K562 (cell line): ENCODE measurements around the gene SCAMP5. TPM values are rescaled to one million over a fixed set of nuclear protein-coding genes. Genes with fewer than 3 reads are reported as not detected.

ENCODE experiments used
- ATAC-seq: fragments of 200-7000 bp; cut with Tn5 transposase; 3 replicates; pipeline ENCODE4 v1.9.1; 2020; ENCODE audit warnings: moderate library complexity
- BruUV-seq: library from RNA; stranded (reverse); fragments of 400-500 nt; replicated peaks from 2 replicates; lab custom pipeline; 2021; lab: Mats Ljungman, UMichigan
- CTCF ChIA-PET: fragments of 300-600 bp; formaldehyde crosslinking; extraction: SDS; loops from one replicate; lab custom pipeline; 2021; ENCODE audit warnings: low intra/inter-chr PET ratio; lab: Yijun Ruan, JAX
- POLR2A ChIA-PET: fragments of 300-600, 350-650 bp; sonication (Branson Sonifier 250); formaldehyde crosslinking; extraction: SDS; loops from one replicate; lab custom pipeline; 2021; ENCODE audit warnings: antibody characterized with exemption, inconsistent platforms; lab: Yijun Ruan, JAX
- DNase-seq, 4 experiments: peaks; one replicate each; pipeline versions ENCODE4 v3.0.0 to v3.0.0-alpha.2; 2011 to 2018; ENCODE audit warnings: low spot score in 3 of 4, mixed read lengths in 3 of 4; ENCODE audit errors: extremely low read depth in 1 of 4
- FAIRE-seq: peaks from 2 replicates; lab custom pipeline; 2011; peaks lifted over from hg19 to GRCh38; lab: Jason Lieb, UNC
- H2AFZ ChIP-seq: 2 replicates; pipeline ENCODE4 v1.6.0; 2011; ENCODE audit warnings: low read depth, low read length, control low read depth, inconsistent platforms
- H3K27ac ChIP-seq: fragments of 200-600 bp; 3 replicates; pipeline ENCODE4 v1.8.0; 2011; ENCODE audit warnings: low read depth, mild to moderate bottlenecking, control low read depth, inconsistent platforms, low read length, moderate library complexity, mixed read lengths; ENCODE audit errors: extremely low read depth
- H3K27me3 ChIP-seq, 2 experiments: fragments of 300-600 bp in 1 of 2; 2 replicates in 1 of 2; 3 replicates in 1 of 2; pipeline versions ENCODE4 v1.6.0 to v1.8.0; 2011; ENCODE audit warnings: inconsistent platforms in 2 of 2, low read length in 2 of 2, mild to moderate bottlenecking in 1 of 2, mixed read lengths in 1 of 2, moderate library complexity in 1 of 2; ENCODE audit not compliant: control insufficient read depth in 2 of 2, insufficient read depth in 2 of 2
- H3K36me3 ChIP-seq: fragments of 300-600 bp; 3 replicates; pipeline ENCODE4 v1.8.0; 2011; ENCODE audit warnings: mild to moderate bottlenecking, low read length, inconsistent platforms; ENCODE audit not compliant: control insufficient read depth, insufficient read depth
- H3K4me1 ChIP-seq, 2 experiments: fragments of 200-600 bp in 1 of 2; replicated peaks in 1 of 2; 2 replicates in 1 of 2; 3 replicates in 1 of 2; pipeline versions ENCODE4 v1.5.1 to v1.8.0; 2011; ENCODE audit warnings: inconsistent platforms in 2 of 2, low read length in 2 of 2, mild to moderate bottlenecking in 1 of 2, mixed read lengths in 1 of 2, moderate library complexity in 1 of 2; ENCODE audit not compliant: control insufficient read depth in 2 of 2, insufficient read depth in 2 of 2
- H3K4me2 ChIP-seq: 2 replicates; pipeline ENCODE4 v1.6.1; 2011; ENCODE audit warnings: low read length, control low read depth, inconsistent platforms, mixed read lengths; ENCODE audit not compliant: insufficient read depth
- H3K4me3 ChIP-seq: fragments of 200-600 bp; sonication (generic), shearing (Covaris generic); 2 replicates; pipeline ENCODE4 v1.5.1; 2016; ENCODE audit warnings: control low read depth, inconsistent platforms
- H3K79me2 ChIP-seq: fragments of 200-600 bp; 3 replicates; pipeline ENCODE4 v1.8.0; 2011; ENCODE audit warnings: low read length, inconsistent platforms; ENCODE audit not compliant: control insufficient read depth, insufficient read depth
- H3K9ac ChIP-seq, 2 experiments: 2 replicates each; pipeline versions ENCODE4 v1.6.0 to v1.6.1; 2011; ENCODE audit warnings: low read depth in 2 of 2, low read length in 2 of 2, control low read depth in 1 of 2, inconsistent platforms in 1 of 2, mild to moderate bottlenecking in 1 of 2, mixed read lengths in 1 of 2; ENCODE audit not compliant: insufficient read depth in 1 of 2
- H3K9me1 ChIP-seq: one replicate; pipeline ENCODE4 v1.6.0; 2011; ENCODE audit warnings: inconsistent platforms, mild to moderate bottlenecking, low read length, moderate library complexity; ENCODE audit not compliant: control insufficient read depth, insufficient read depth
- H3K9me3 ChIP-seq: replicated peaks from 2 replicates; pipeline ENCODE4 v1.5.1; 2011; ENCODE audit warnings: low read depth, low read length, inconsistent platforms; ENCODE audit not compliant: control insufficient read depth, insufficient read depth
- H4K20me1 ChIP-seq: replicated peaks from 2 replicates; pipeline ENCODE4 v1.6.1; 2011; ENCODE audit warnings: low read length, inconsistent platforms, mixed read lengths; ENCODE audit not compliant: control insufficient read depth, insufficient read depth
- ATF7 ChIP-seq: fragments of 450-650 bp; IDR thresholded peaks from 2 replicates; pipeline ENCODE4 v1.7.1; 2014; ENCODE audit warnings: mild to moderate bottlenecking, moderate library complexity
- GATAD2B ChIP-seq: fragments of 450-650 bp; IDR thresholded peaks from 2 replicates; pipeline ENCODE4 v1.6.1; 2017; ENCODE audit warnings: mild to moderate bottlenecking, borderline replicate concordance
- NEUROD1 ChIP-seq: fragments of 150-350 bp; IDR thresholded peaks from 2 replicates; pipeline ENCODE4 v1.6.1; 2014; ENCODE audit warnings: borderline replicate concordance, low read length, low read depth; ENCODE audit not compliant: partially characterized antibody
- POLR2AphosphoS5 ChIP-seq: IDR thresholded peaks from 2 replicates; pipeline ENCODE4 v1.6.1; 2011; ENCODE audit warnings: mild to moderate bottlenecking, low read depth, low read length, moderate library complexity; ENCODE audit not compliant: control insufficient read depth, insufficient read depth
- PRMT5 ChIP-seq: sonication (generic); formaldehyde crosslinking; IDR thresholded peaks from 2 replicates; pipeline ENCODE4 v1.5.0; 2020; ENCODE audit warnings: missing genetic modification reagents
- RBM39 ChIP-seq: fragments of 200-400 bp; formaldehyde crosslinking; optimal IDR thresholded peaks from 2 replicates; pipeline ENCODE3; 2018; ENCODE audit warnings: low read depth, low read length
- ZNF121 ChIP-seq: sonication (generic); formaldehyde crosslinking; conservative IDR thresholded peaks from 2 replicates; pipeline ENCODE4 v1.8.0; 2022; ENCODE audit warnings: missing genetic modification reagents
- ZNF232 ChIP-seq: sonication (generic); formaldehyde crosslinking; IDR thresholded peaks from 2 replicates; pipeline ENCODE4 v1.8.0; 2022; ENCODE audit warnings: mild to moderate bottlenecking, missing genetic modification reagents
- ZNF589 ChIP-seq: fragments of 200-800 bp; sonication (Bioruptor generic); IDR thresholded peaks from 2 replicates; pipeline ENCODE4 v1.6.1; 2016; ENCODE audit warnings: low read depth, missing genetic modification characterization, missing compliant biosample characterization
- ZNF655 ChIP-seq: fragments of 250-450 bp; sonication (Bioruptor Pico); IDR thresholded peaks from 2 replicates; pipeline ENCODE4 v1.5.0; 2021
- WGBS: fragments of 100-300 bp; shearing (Covaris generic); methylation state at CpG from one replicate; pipeline ENCODE4 v1.1.6; 2016; ENCODE audit warnings: low coverage, mixed read lengths; ENCODE audit not compliant: insufficient coverage; ENCODE audit errors: missing lambda C conversion rate; 5-methylcytosine and 5-hydroxymethylcytosine counted together
- in situ Hi-C: fragments of 300-500 bp; cut with MboI; formaldehyde crosslinking; loops from 4 replicates; pipeline ENCODE4 v1.15.0; 2018; ENCODE audit warnings: inconsistent platforms, mixed read lengths
- intact Hi-C: fragments of 100-400 bp; cut with micrococcal nuclease; formaldehyde crosslinking; loops from 2 replicates; pipeline ENCODE4 v1.14.2; 2022
- polyA plus RNA-seq, 8 experiments: library from polyadenylated mRNA; depleted of rRNA in 4 of 8; stranded (reverse) in 5 of 8; unstranded in 3 of 8; fragments of >200 nt; fragmentation: Nextera tagmentation in 2 of 8; fragmentation: Illumina TruSeq in 1 of 8; extraction: Ambion mirVana in 2 of 8; extraction: Trizol in 1 of 8; gene quantifications; 2 replicates each; pipeline versions ENCODE4 v1.2.1 to v1.2.3, GENCODE V29; 2011 to 2014; ENCODE audit warnings: inconsistent platforms in 1 of 8, missing spikeins in 1 of 8
- total RNA-seq, 7 experiments: library from RNA; depleted of rRNA in 6 of 7; stranded (reverse); fragments of >200 nt in 6 of 7; fragmentation: Illumina TruSeq in 2 of 7; extraction: Trizol in 2 of 7; gene quantifications; 2 replicates each; pipeline versions ENCODE4 v1.2.1 to v1.2.3, GENCODE V29; 2011 to 2021; ENCODE audit warnings: low replicate concordance in 1 of 7
- TF ChIP-seq, protein P1 (sequence below), 2 experiments: fragments of 450-650 bp in 1 of 2; sonication (generic) in 1 of 2; formaldehyde crosslinking in 1 of 2; IDR thresholded peaks in 1 of 2; conservative IDR thresholded peaks in 1 of 2; 2 replicates each; pipeline versions ENCODE4 v1.6.1 to v1.8.1; 2016 to 2023; ENCODE audit warnings: mild to moderate bottlenecking in 2 of 2, moderate library complexity in 2 of 2, inconsistent platforms in 1 of 2, missing genetic modification reagents in 1 of 2
- TF ChIP-seq, protein P2 (sequence below): IDR thresholded peaks from 2 replicates; pipeline ENCODE4 v1.6.1; 2011; ENCODE audit not compliant: insufficient read length; ENCODE audit errors: extremely low read depth

Gene SCAMP5
- total and polyA plus RNA-seq, 9 of the 15 experiments (the other 6 are each of a cell fraction or from before 2014, with no cell fraction given) = 0.09 to 0.29 (median 0.19) TPM; not detected in 5

GRCh38 chr15:75045332-75046015 lies 50.1 kb downstream of the SCAMP5 start:
- CTCF ChIA-PET = no interaction called here
- H3K36me3 ChIP-seq = peaks cover 19% of the 10 kb centered on the region; the same call in 1 of the 3 replicates
- no peaks in the 10 kb centered on the region for H3K9me1 ChIP-seq
- ATAC-seq = no peak
- FAIRE-seq = no peak
- no peaks in the 10 kb centered on the region for H4K20me1 ChIP-seq
- POLR2A ChIA-PET = interaction anchor here (0.9 to 1.5 kb wide), 2 partner anchors 8 to 20 kb away, joined by 5 read pairs; no protein-coding TSS in a partner anchor
- no peaks in the 10 kb centered on the region for H3K27me3 ChIP-seq
- intact Hi-C loops = no loop called here
- no peak for TF ChIP-seq ZNF232 (CRISPR knock-in tag)
- peak; percentile 46 for TF ChIP-seq ZNF121
- in situ Hi-C loops = no loop called here
- peaks cover 2% of the 10 kb centered on the region; the same call in 1 of the 3 replicates for H3K79me2 ChIP-seq
- H3K4me3 ChIP-seq = no peak overlapping the region
- H3K9me3 ChIP-seq = no peaks in the 10 kb centered on the region
- no peak overlapping the region for H3K4me2 ChIP-seq
- no peak overlapping the region for H3K27ac ChIP-seq
- no peak overlapping the region for H3K9ac ChIP-seq
- H3K4me1 ChIP-seq = peaks cover 37 to 47% of the 10 kb centered on the region in 2 experiments
- 80% methylated on average over 5 of the region's 6 CpGs for WGBS
- no peak overlapping the region for H2AFZ ChIP-seq
- BruUV-seq = TSS peak; percentile 22
- DNase-seq = no peak

DNA sequence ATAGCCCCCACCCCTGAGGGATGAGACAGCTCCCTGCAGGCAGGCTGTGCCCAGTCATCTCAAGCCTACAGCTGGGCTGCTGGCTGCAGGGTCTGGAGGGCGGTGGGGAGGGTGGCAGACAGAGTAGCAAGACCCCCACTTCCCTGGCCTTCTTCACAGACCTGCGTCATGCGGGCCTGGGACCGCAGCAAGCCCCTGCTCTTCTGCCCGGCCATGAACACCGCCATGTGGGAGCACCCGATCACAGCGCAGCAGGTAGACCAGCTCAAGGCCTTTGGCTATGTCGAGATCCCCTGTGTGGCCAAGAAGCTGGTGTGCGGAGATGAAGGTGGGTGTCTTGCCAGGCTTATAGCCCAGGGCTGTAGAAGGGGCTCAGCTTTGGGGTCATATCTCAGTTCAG lies 53.0 kb downstream of the SCAMP5 start:
- POLR2A ChIA-PET = no interaction called here
- Histone ChIP-seq H3K4me2 (no peak overlapping the region), H4K20me1 (no peaks in the 10 kb centered on the region), H2AFZ (no peak overlapping the region), H3K4me3 (no peak overlapping the region), H3K9ac (no peak overlapping the region), H3K27ac (no peak overlapping the region), H3K79me2 (peaks cover 2% of the 10 kb centered on the region; the same call in 1 of the 3 replicates), H3K9me3 (no peaks in the 10 kb centered on the region), H3K36me3 (peaks cover 19% of the 10 kb centered on the region; the same call in 1 of the 3 replicates), H3K9me1 (no peaks in the 10 kb centered on the region), H3K4me1 (peaks cover 28 to 32% of the 10 kb centered on the region in 2 experiments), H3K27me3 (no peaks in the 10 kb centered on the region)
- intact Hi-C loops (no loop called here), in situ Hi-C loops (no loop called here)
- FAIRE-seq = no peak
- 96% methylated on average over 9 of the region's 10 CpGs for WGBS
- DNase-seq = no peak
- no peak for ATAC-seq
- CTCF ChIA-PET = no interaction called here
- BruUV-seq = no TSS peak
- no peak for TF ChIP-seq GATAD2B
- TF ChIP-seq PRMT5 (CRISPR knock-in tag) = no peak
- TF ChIP-seq, protein P1, sequence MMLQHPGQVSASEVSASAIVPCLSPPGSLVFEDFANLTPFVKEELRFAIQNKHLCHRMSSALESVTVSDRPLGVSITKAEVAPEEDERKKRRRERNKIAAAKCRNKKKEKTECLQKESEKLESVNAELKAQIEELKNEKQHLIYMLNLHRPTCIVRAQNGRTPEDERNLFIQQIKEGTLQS (IDR thresholded peaks at IDR 0.05) = no peak
- TF ChIP-seq, protein P1 (CRISPR knock-in tag; conservative IDR thresholded peaks at IDR 0.05) = no peak
- TF ChIP-seq RBM39 = no peak
- no peak for TF ChIP-seq ZNF655 (CRISPR knock-in tag)
- TF ChIP-seq ZNF589 (CRISPR knock-in tag) = no peak
- TF ChIP-seq, protein P2, sequence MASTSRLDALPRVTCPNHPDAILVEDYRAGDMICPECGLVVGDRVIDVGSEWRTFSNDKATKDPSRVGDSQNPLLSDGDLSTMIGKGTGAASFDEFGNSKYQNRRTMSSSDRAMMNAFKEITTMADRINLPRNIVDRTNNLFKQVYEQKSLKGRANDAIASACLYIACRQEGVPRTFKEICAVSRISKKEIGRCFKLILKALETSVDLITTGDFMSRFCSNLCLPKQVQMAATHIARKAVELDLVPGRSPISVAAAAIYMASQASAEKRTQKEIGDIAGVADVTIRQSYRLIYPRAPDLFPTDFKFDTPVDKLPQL = no peak
- TF ChIP-seq POLR2AphosphoS5 = no peak
- no peak for TF ChIP-seq ATF7
- no peak for TF ChIP-seq NEUROD1
